ENCODE measurements around the gene GPR158.

GRCh38 chr10:25356609-25357008 lies 181.8 kb downstream of the GPR158 start:
- TF ChIP-seq FOXM1 (IDR thresholded peaks at IDR 0.05; ENCODE audit: borderline replicate concordance, low read depth), result no peak
- no peak for TF ChIP-seq NFIC (IDR thresholded peaks at IDR 0.05)
- TF ChIP-seq RAD21 (IDR thresholded peaks at IDR 0.05; ENCODE audit: low read depth), result no peak
